Measurements from ENCODE around the gene PRKAG2. TPM values are rescaled to one million over a fixed set of nuclear protein-coding genes. Genes with fewer than 3 reads are reported as not detected.

Gene PRKAG2
- total RNA-seq, 1 donor from 2014 or later: 25.4 TPM

DNA sequence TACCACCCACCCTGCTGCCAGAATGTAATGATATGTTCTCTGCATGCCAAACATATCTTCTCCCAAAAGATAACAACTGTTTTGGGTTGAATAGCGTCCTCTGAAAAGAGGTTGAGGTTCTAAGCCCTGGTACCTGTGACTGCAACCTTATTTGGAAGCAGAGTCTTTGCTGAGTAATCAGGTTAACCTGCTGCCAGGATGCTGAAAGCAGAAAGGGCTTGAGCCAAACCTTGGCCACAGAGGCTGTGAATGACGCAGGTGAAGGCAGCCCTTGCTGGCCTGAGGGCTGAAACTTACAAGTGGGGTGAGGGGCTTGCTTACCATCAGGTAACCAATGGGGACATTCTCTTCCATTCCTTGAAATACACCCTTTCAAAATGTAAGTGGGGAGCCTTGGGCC is 205.4 kb downstream of the PRKAG2 start:
- DNase-seq (ENCODE audit: extremely low read depth, low read depth, low spot score): no peak

GRCh38 chr7:151669762-151670161 is 207.2 kb downstream of the PRKAG2 start:
- no peak for DNase-seq (ENCODE audit: extremely low read depth, low read depth, low spot score)

DNA sequence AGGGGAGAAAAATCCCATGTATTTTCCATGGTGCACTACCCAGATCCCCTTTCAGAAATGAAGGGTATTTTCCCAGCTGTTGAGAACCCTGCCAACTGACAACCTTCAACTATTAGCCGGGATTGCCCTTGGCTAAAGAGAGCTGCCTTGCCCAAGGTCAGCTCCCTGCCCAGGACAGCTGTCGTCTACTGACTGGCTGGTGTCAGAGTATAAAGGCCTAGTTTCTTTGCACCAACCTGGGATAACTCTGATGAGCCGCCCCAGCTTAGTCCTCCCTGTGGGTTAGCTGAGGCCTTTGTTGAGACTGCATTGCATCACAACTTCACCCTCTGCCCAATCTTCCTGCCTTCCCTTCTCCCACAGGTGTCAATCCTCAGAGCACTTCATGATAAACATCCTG is 210.0 kb downstream of the PRKAG2 start:
- DNase-seq (ENCODE audit: extremely low read depth, low read depth, low spot score): no peak

DNA sequence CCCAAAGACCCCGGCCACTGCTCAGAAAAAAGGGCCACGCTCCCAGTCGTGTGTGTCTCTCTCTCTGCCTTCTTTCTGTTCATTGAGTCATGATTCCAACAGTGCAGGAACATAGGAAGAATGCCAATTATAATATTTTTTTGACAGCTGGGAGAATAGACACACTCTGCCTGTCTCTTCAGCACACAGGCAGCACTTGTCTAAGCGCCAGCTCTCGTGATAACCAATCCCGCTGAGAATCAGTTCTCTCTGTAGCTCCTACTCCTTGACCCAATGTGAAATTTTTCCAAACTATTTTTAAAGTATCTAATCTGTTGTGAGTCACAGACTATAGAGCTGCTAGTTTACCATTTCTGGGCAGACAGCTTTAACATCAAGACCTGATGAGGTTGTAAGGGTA is 211.5 kb downstream of the PRKAG2 start:
- no peak for DNase-seq (ENCODE audit: extremely low read depth, low read depth, low spot score)

GRCh38 chr7:151664268-151664667 is 212.6 kb downstream of the PRKAG2 start:
- no peak for DNase-seq (ENCODE audit: extremely low read depth, low read depth, low spot score)

- DNase-seq (ENCODE audit: extremely low read depth, low read depth, low spot score): no peak
These were observed 213.4 kb downstream of the PRKAG2 start for GRCh38 chr7:151663382-151664100.

DNA sequence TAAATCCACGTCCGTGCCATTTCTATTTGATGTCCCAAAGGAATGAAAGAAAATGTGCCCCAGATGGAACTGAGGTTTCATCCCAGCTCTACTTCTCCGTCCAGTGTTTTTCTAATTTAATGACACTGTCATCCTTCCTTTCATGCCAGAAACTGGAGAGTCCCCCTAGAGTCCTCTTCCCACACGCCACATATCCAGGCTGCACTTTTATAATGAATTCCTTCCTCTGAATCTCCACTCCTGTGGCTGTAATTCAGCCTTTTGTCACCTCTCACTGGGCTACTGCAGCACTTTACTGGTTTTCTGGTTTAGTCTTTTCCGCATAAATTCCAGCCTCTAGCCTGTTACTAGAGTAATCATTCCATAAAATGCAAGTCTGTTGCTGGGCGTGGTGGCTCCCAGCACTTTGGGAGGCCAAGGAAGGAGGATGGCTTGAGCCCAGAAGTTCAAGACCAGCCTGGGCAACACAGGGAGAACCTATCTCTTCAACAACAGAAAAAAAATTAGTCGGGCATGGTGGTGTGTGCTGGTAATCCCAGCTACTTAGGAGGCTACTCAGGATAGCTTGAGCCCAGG is 214.6 kb downstream of the PRKAG2 start:
- DNase-seq (ENCODE audit: extremely low read depth, low read depth, low spot score): no peak

DNA sequence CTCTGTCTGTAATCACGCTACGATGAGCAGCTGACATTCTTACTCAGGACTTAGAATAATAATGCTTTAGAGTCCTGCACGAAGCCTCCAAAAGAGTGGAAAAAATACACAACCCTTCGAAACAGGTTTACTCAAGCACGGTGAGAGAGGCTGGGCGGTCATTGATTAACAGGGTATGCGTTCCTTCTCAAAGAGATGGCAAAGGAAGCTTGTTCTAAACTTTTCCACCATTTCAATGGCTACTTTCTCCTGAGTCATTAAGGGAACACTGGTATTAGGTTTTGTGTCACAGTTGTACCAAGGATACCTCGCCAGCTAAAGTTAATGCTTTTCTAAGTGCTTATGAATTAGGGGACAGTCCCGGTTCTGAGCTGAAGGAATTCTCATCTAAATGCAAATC is 215.3 kb downstream of the PRKAG2 start:
- DNase-seq (ENCODE audit: extremely low read depth, low read depth, low spot score): no peak

DNA sequence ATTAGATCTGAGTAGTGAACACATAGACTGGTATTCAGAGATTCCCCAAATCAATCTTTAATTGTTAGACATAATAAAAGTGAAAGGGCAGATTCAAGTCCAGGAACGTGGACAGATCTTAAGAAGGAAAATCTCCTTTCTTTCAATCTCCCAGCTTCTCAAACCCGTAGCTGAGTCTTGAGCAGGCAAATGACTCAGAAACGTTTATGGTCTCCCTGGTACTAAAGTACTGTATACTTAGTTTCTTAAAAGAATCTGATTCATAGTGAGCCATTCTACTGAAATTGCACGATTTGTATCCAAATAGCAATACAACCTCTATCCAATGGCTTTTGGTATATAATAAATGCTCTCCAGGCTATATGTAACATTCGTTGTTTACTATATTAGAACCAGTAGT is 216.8 kb downstream of the PRKAG2 start:
- DNase-seq (ENCODE audit: extremely low read depth, low read depth, low spot score): no peak

GRCh38 chr7:151659219-151659618 is 217.7 kb downstream of the PRKAG2 start:
- no peak for DNase-seq (ENCODE audit: extremely low read depth, low read depth, low spot score)

DNA sequence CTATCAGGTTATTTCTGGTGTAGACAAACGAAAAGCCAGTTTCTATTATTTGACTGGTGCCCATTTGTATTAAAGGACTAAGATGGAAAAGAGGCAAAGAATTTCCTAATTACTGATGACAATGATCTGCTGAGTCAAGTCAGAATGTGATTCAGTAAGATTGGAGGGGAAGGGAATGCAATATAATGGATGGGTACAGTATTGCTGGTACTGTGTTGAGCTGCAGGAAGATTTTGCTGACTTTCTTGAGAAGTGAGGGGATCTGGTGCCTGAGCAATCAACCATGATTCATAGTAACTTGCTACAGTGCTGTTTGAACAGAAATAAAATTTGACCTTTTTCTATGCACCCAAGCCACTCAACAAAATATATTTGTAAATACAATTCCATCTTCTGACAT is 218.1 kb downstream of the PRKAG2 start:
- DNase-seq (ENCODE audit: extremely low read depth, low read depth, low spot score): no peak

GRCh38 chr7:151657173-151657572 is 219.7 kb downstream of the PRKAG2 start:
- no peak for DNase-seq (ENCODE audit: extremely low read depth, low read depth, low spot score)

DNA sequence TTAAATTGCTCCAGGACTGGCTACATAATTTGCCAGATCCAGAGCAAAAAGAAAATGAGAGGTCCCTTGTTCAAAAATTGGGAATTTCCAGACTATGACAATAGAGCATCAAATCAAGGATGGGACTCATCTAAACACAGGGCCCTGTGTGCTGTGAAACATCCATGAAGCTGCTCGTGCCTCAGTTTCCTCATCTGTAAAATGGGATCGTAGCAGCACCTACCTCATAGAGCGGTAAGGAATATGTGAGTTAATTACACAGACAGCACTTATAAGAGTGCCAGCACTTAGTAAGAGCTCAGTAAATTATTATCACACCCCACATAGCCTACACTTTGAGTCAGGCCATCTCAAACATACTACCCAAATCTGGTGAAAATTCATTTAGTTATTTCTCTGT is 221.4 kb downstream of the PRKAG2 start:
- no peak for DNase-seq (ENCODE audit: extremely low read depth, low read depth, low spot score)

DNA sequence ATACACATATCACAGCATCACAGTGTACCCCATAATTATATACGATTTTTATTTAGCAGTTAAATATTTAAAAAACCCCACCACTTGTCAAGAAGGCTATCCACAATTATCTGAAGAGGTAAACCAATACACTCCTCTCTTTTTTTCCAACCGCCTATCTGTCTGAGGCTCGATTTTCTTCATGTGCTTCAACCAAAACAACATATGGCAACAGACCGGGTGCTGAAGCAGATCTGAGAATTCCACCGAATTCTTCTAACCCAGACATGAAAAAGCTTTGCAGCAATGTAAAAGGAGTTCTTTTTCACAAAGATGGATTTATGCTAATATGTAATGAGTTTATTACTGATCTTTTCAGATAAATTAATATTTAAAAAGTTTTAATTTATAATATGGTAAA is 224.8 kb downstream of the PRKAG2 start:
- no peak for DNase-seq (ENCODE audit: extremely low read depth, low read depth, low spot score)

DNA sequence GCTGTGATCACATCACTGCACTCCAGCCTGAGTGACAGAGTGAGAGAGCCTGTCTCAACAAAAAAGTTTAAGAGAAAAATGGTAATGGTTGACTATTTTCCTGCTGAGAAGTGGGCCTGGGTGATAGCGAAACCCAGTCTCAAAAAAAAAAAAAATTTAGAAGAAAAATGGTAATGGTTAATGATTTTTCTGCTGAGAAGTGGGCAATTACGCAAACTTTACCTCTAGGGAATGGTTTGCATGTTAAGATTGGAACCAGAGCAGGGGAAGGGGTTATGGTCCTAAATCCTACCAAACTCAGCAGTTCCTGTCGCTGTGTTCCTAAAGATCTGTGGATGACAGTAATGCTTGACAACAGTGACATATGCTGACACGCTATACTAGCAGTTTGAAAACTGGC is 226.8 kb downstream of the PRKAG2 start:
- DNase-seq (ENCODE audit: extremely low read depth, low read depth, low spot score): no peak

DNA sequence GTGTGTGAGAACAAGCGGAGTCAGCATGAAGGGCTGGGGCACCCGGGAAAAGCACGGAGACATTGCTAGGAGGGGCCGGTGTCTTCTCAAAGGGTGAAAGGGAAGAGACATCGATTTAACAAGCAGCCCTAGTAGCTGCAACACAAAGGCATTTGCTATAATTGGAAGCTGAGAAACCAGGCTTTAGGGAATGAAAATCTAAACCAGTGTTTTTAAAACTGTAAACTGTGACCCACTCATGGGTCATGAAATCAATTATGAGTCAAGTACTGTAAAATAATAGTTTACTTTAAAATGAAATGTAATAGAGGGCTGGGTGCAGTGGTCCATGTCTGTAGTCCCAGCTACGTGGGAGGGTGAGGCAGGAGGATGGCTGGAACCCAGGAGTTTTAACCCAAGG is 228.5 kb downstream of the PRKAG2 start:
- DNase-seq (ENCODE audit: extremely low read depth, low read depth, low spot score): no peak

DNA sequence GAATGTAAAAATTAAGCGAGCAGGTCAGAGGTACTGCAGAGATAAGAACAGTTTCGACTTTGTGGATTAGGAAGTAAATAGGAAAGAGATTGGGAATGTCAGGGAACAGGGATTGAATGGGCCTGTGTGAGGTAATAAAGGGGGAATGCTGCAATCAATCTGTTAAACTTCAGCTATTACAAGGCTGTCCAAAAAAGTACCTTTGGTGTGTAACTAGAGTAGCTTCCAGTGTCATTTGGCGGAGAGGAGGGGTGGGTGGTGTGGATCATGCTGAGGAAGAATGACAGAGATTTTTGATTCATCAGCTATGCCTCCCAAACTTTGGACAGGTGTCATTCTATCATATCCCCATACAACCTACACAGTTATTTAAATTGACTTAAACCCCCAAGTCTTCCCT is 229.0 kb downstream of the PRKAG2 start:
- DNase-seq (ENCODE audit: extremely low read depth, low read depth, low spot score): no peak

- no peak for DNase-seq (ENCODE audit: extremely low read depth, low read depth, low spot score)
These were observed 229.9 kb downstream of the PRKAG2 start for GRCh38 chr7:151647006-151647405.

DNA sequence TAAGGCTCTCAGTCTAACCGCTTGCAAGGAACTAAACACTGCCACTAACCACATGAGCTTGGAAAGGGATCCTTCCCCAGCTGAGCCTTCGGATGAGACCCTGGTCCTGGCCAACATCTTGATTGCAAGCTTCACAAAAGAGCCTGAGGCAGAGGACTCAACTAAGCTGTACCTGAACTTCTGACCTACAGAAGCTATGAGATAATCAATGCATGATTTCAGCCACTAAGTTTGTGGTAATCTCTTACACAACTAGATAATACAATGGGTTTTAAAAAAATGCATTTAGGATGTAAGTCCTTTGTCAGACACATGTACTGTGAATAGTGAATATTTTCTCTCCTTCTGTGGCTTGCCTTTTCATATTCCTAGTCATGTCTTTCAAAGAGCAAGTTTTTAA is 231.6 kb downstream of the PRKAG2 start:
- DNase-seq (ENCODE audit: extremely low read depth, low read depth, low spot score): no peak

DNA sequence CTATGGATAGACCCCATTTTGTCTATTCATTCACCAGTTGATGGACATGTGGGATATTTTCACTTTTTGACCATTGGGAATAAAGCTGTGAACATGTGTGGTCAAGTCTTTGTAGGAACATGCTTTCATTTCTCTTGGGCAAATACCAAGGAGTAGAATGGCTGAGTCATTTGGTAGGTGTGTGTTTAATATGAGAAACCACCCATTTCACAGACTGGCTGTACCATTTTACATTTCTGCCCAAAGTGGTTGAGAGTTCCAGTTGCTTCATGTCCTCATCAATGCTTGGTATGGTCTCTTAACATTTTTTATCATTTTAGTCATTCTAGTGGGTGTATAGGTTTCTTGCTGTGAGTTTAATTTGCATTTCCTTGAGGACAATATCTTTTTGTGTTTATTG is 232.4 kb downstream of the PRKAG2 start:
- no peak for DNase-seq (ENCODE audit: extremely low read depth, low read depth, low spot score)

DNA sequence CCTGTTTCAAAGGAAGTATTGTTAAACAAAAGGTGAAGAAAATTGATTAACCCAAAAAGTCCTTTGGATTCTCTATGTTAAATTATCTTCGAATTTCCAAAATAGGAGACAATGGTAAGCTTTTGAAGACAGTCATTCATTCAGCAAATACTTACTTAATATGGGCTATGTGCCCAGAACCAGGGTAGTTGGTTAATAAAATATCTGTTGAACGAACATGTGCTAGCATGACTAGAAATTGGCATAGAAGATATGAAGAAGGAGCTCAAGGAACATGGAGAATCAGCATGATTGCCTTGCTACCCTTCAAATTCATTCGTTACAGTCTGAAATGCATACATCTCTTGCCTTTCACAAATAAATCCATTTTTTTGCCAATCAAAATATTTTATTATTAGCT is 234.2 kb downstream of the PRKAG2 start:
- no peak for DNase-seq (ENCODE audit: extremely low read depth, low read depth, low spot score)

DNA sequence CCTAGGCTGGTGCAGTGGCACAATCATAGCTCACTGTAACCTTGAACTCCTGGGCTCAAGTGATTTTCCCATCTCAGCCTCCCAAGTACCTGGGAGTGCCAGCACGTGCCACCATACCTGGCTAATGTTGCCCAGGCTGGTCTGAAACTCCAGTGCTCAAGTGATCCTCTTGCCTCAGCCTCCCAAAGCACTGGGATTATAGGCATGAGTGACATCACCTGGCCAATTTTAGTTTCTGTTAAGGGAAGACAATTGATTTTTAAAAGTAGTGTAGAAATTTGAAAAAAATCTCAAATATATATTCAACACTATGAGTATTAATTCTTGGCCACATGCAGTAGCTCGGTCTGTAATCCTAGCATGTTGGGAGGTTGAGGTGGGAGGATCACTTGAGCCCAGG is 235.3 kb downstream of the PRKAG2 start:
- no peak for DNase-seq (ENCODE audit: extremely low read depth, low read depth, low spot score)

GRCh38 chr7:151637781-151638261 is 239.1 kb downstream of the PRKAG2 start:
- no peak for DNase-seq (ENCODE audit: extremely low read depth, low read depth, low spot score)

Data from glomerular endothelial cell (primary cell).